WI38 (cell line): ENCODE data around the gene NECAP2.

Source experiments
- H3K4me3 ChIP-seq: 2 replicates; pipeline ENCODE4 v1.5.1; 2011; ENCODE audit warnings: low read depth, mild to moderate bottlenecking, control low read depth, low read length
- TF ChIP-seq, protein P1 (sequence below): IDR thresholded peaks from 2 replicates; pipeline ENCODE4 v1.5.1; 2012; ENCODE audit warnings: low read depth, mild to moderate bottlenecking, control low read depth, low read length

NECAP2 gene

DNA sequence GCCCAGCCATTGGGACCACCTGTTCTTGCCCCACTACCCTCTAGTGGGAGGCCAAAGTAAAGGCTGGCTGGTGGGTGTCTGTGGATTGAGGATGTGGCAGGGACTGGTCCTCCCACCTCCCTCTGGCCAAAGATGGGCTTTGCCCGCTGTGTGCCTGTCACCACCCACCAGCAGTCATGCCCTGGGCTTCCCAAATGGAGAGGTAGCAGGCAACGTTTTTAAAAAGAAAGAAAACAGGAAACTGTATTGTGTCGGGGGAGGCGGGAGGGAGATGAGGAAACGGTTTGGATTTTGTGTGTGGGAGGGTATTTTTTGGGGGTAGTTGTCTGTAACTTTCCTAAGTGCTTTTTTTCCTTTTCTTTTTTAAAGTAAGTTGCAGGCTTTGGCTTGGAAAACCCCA lies 43.4 kb upstream of the NECAP2 start:
- H3K4me3 ChIP-seq: no peak overlapping the region
- TF ChIP-seq, protein P1, sequence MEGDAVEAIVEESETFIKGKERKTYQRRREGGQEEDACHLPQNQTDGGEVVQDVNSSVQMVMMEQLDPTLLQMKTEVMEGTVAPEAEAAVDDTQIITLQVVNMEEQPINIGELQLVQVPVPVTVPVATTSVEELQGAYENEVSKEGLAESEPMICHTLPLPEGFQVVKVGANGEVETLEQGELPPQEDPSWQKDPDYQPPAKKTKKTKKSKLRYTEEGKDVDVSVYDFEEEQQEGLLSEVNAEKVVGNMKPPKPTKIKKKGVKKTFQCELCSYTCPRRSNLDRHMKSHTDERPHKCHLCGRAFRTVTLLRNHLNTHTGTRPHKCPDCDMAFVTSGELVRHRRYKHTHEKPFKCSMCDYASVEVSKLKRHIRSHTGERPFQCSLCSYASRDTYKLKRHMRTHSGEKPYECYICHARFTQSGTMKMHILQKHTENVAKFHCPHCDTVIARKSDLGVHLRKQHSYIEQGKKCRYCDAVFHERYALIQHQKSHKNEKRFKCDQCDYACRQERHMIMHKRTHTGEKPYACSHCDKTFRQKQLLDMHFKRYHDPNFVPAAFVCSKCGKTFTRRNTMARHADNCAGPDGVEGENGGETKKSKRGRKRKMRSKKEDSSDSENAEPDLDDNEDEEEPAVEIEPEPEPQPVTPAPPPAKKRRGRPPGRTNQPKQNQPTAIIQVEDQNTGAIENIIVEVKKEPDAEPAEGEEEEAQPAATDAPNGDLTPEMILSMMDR: no peak

DNA sequence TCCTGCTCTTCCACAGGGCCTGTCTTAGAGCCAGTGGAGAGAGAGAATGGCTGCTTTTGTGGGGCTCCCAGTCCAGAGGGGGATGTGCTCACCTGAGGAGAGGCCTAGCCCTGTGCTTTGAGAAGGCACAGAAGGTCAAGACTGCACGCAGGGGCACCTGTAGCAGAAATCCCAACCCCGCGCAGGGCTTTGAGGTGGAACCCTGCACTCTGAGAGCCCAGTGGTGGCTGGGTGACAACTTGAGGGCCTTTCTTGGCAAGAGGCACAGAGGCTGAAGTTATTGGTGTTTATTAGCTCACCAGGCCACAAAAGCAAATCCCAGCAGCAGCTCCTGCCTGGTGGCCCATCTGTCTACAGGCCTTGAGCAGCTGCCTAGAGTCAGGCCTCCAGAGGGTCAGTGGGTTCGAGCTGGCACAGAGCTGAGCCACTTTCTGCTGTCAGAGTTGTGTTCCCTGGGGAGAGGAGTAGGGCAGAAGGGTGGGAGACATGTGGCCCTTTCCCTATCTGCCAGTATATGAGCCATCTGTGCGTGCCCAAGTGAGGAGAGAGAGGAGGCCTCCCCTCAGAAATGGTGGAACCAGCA lies 42.1 kb upstream of the NECAP2 start:
- TF ChIP-seq, protein P1: no peak
- H3K4me3 ChIP-seq: no peak overlapping the region

DNA sequence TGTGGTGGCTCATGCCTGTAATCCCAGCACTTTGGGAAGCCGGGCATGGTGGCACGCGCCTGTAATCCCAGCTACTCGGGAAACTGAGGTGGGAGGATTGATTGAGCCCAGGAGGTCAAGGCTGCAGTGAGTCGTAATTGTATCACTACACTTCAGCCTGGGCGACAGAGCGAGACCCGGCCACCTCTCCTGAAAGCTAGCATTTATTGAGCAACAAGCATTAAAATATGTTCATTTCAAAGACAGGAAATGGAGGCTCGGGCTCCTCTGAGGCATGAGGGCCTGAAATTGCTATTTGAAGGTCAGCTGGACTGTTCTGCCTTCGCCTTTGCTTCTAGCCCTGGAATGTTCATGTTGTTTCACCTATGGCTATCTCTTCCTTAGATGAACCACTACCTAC lies 37.8 kb upstream of the NECAP2 start:
- H3K4me3 ChIP-seq: no peak overlapping the region
- TF ChIP-seq, protein P1: no peak

DNA sequence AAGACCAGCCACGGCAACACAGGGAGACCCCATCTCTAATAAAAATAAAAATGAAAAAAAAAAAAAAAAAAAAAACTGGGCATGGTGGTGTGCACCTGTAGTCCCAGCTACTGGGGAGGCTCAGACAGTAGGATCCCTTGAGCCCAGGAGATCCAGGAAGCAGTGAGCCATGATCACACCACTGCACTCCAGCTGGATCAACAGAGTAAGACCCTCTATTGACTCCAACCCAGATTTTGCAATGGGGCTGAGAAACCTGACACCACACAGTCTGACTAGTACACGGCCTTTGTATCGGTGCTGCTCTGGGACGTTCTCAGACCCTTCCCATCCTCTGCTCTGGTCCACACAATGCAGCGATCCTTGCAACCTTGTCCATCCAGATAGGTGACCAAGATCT lies 35.1 kb upstream of the NECAP2 start:
- no peak overlapping the region for H3K4me3 ChIP-seq
- TF ChIP-seq, protein P1: no peak

DNA sequence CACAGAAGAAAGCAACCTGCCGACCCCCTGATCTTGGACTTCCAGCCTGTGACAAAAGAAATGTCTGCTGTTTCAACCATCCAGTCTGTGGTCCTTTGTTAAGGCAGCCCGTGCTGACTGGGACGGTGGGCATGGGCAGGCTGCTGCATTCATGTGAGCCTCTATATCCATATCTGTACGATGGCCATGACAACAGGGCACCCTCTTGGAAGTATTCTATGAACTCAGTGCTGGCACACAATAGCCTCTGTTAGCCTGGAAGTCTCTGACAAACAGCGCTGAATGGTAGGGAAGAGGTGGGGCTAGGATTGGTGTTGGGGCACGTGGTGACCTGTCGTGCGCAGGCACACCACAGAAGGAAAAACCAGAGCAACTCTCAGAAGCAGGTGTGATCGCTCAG lies 33.7 kb upstream of the NECAP2 start:
- no peak overlapping the region for H3K4me3 ChIP-seq
- TF ChIP-seq, protein P1: no peak

DNA sequence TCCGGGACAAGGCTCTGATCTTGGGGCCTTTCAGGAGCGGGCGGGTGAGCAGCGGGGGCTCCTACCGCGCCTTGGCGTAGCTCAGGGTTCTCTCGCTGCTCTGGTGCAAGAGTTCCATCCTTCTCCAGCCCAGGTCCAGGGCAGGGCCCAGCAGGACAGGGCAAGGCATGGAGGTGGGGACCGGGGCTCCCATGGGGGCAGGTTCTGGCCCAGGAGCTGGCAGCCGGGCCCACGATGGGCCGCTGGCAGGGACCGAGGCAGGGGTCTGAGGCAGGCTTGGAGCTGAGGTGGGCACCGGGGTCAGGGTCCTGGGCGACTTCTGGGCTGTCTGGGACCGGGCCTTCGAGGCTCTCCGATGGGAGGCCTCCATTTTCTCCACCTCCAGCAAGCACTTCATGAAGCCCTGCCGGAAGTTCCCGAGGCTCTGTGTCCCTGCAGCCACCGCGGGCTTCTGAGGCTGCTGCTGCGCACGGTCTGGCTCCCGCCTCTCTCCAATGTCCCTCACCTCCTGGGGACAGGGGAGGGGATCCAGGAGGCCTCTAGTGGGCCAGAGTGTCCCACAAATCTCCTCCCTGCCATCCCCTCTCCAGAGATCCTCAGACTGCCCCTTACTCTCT lies 30.9 kb upstream of the NECAP2 start:
- no peak overlapping the region for H3K4me3 ChIP-seq
- TF ChIP-seq, protein P1: no peak

DNA sequence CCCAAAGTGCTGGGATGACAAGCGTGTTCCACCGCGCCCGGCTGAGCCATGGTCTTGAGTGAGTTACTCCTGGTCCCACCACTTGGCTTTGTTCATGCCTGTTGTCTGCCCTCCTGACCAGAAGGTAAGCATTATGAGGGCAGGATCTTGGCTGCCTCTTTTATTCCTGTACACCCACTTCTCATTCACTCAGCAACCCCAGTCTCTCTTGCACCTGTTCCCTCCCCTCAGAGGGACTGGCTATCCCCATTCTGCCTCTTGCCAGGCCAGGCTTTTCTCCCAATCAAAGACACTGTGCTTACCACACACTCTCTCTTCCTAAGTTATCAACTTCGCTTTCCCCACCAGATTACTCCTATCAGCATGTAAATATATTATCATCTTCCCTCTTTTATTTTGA lies 29.7 kb upstream of the NECAP2 start:
- TF ChIP-seq, protein P1: no peak
- no peak overlapping the region for H3K4me3 ChIP-seq
